Keratinocyte (primary cell): ENCODE results near the gene IL1B. TPM values are rescaled to one million over a fixed set of nuclear protein-coding genes. Genes with fewer than 3 reads are reported as not detected.

Experiments
- DNase-seq: peaks from one replicate; pipeline ENCODE4 v3.0.0-alpha.2; 2011; ENCODE audit warnings: low read depth, missing footprints, low spot score
- FAIRE-seq: peaks from 2 replicates; lab custom pipeline; 2011; peaks lifted over from hg19 to GRCh38; lab: Jason Lieb, UNC
- H2AFZ ChIP-seq: 2 replicates; pipeline ENCODE4 v1.6.0; 2012; ENCODE audit warnings: low read length, control low read depth, inconsistent platforms; ENCODE audit not compliant: control insufficient read depth
- H3K27ac ChIP-seq: 2 replicates; pipeline ENCODE4 v1.5.1; 2011; ENCODE audit warnings: low read length; ENCODE audit not compliant: control insufficient read depth, insufficient read depth
- H3K27me3 ChIP-seq: 3 replicates; pipeline ENCODE4 v1.6.0; 2011; ENCODE audit warnings: low read length; ENCODE audit not compliant: control insufficient read depth, insufficient read depth; ENCODE audit errors: extremely low read depth
- H3K36me3 ChIP-seq, 2 experiments: 2 replicates in 1 of 2; 3 replicates in 1 of 2; pipeline ENCODE4 v1.5.1; 2011; ENCODE audit warnings: low read length in 2 of 2, mild to moderate bottlenecking in 1 of 2; ENCODE audit not compliant: control insufficient read depth in 2 of 2, insufficient read depth in 2 of 2; ENCODE audit errors: extremely low read depth in 1 of 2
- H3K4me1 ChIP-seq: 3 replicates; pipeline ENCODE4 v1.5.1; 2011; ENCODE audit warnings: low read length; ENCODE audit not compliant: control insufficient read depth, insufficient read depth; ENCODE audit errors: extremely low read depth
- H3K4me2 ChIP-seq: 3 replicates; pipeline ENCODE4 v1.6.0; 2011; ENCODE audit warnings: low read depth, low read length; ENCODE audit not compliant: control insufficient read depth, insufficient read depth; ENCODE audit errors: extremely low read depth
- H3K4me3 ChIP-seq, 3 experiments: fragments of 200-600 bp in 1 of 3; sonication (generic) in 1 of 3; 2 replicates in 2 of 3; 3 replicates in 1 of 3; pipeline ENCODE4 v1.5.1; 2011 to 2016; ENCODE audit warnings: low read length in 3 of 3, mild to moderate bottlenecking in 3 of 3, control low read depth in 2 of 3, inconsistent platforms in 1 of 3, low read depth in 1 of 3, mixed read lengths in 1 of 3, mixed run types in 1 of 3, moderate library complexity in 1 of 3; ENCODE audit not compliant: control insufficient read depth in 2 of 3, insufficient read depth in 2 of 3; ENCODE audit errors: extremely low read depth in 1 of 3
- H3K79me2 ChIP-seq: 2 replicates; pipeline ENCODE4 v1.6.0; 2012; ENCODE audit warnings: low read length; ENCODE audit not compliant: control insufficient read depth, insufficient read depth
- H3K9ac ChIP-seq: 3 replicates; pipeline ENCODE4 v1.6.0; 2011; ENCODE audit warnings: low read length; ENCODE audit not compliant: control insufficient read depth, insufficient read depth; ENCODE audit errors: extremely low read depth
- H3K9me1 ChIP-seq: 3 replicates; pipeline ENCODE4 v1.6.0; 2011; ENCODE audit warnings: low read length; ENCODE audit not compliant: control insufficient read depth, insufficient read depth; ENCODE audit errors: extremely low read depth
- H3K9me3 ChIP-seq: 2 replicates; pipeline ENCODE4 v1.5.1; 2012; ENCODE audit warnings: low read depth, low read length; ENCODE audit not compliant: control insufficient read depth
- H4K20me1 ChIP-seq: 3 replicates; pipeline ENCODE4 v1.6.0; 2011; ENCODE audit warnings: low read length; ENCODE audit not compliant: control insufficient read depth, insufficient read depth; ENCODE audit errors: extremely low read depth
- EZH2 ChIP-seq: IDR thresholded peaks from one replicate; pipeline ENCODE4 v1.6.1; 2012; ENCODE audit warnings: inconsistent platforms, mild to moderate bottlenecking, low read length, moderate library complexity
- dilution Hi-C: fragments of 300-500 bp; cut with MboI; formaldehyde crosslinking; loops from one replicate; pipeline ENCODE4 v1.7.0; 2020; ENCODE audit warnings: low sequenced_read_pairs; ENCODE audit not compliant: extremely low pct_ligation_motif_present
- polyA plus RNA-seq, 5 experiments: library from polyadenylated mRNA; depleted of rRNA in 3 of 5; stranded (reverse) in 3 of 5; stranded (forward) in 1 of 5; unstranded in 1 of 5; fragments of >200 nt; gene quantifications; 1 replicate in 1 of 5; 2 replicates in 3 of 5; 3 replicates in 1 of 5; pipeline versions ENCODE4 v1.2.1 to v1.2.3, GENCODE V29; 2011 to 2012; ENCODE audit warnings: missing spikeins in 2 of 5, low read depth in 1 of 5, low replicate concordance in 1 of 5
- TF ChIP-seq, protein P1 (sequence below), 3 experiments: IDR thresholded peaks in 1 of 3; conservative IDR thresholded peaks in 1 of 3; optimal IDR thresholded peaks in 1 of 3; 2 replicates in 2 of 3; 3 replicates in 1 of 3; pipeline versions ENCODE3 to v1.5.1; 2011; ENCODE audit warnings: low read length in 3 of 3, mild to moderate bottlenecking in 3 of 3, moderate library complexity in 2 of 3, control low read depth in 1 of 3, inconsistent platforms in 1 of 3; ENCODE audit not compliant: insufficient read depth in 2 of 3; ENCODE audit errors: extremely low read depth in 1 of 3

The IL1B gene
- polyA plus RNA-seq, 1 donor (not counting 4 experiments of a cell fraction or from before 2014, with no cell fraction given), result 232 TPM

DNA sequence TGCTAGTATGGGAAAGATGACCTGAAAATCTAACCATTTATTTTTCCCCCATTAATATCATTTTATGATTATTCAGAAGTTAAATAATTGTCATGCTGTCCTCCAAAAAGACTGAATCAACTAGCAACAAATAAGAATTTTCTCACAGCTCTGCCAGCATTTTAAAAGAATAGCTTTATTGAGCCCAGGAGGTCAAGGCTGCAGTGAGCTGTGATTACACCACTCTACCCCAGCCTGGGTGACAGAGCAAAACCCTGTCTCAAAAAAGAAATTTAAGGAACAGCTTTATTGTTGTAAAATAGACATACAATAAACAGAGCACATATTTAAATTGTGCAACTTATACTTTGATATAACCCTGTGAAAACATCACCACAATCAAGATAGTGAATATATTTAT is 27.5 kb downstream of the IL1B start:
- H3K27me3 ChIP-seq, result no peaks in the 10 kb centered on the region
- H3K4me2 ChIP-seq, result no peak overlapping the region
- H3K9me1 ChIP-seq, result no peaks in the 10 kb centered on the region
- H4K20me1 ChIP-seq, result no peaks in the 10 kb centered on the region
- no peaks in the 10 kb centered on the region for H3K9me3 ChIP-seq
- TF ChIP-seq, protein P1, sequence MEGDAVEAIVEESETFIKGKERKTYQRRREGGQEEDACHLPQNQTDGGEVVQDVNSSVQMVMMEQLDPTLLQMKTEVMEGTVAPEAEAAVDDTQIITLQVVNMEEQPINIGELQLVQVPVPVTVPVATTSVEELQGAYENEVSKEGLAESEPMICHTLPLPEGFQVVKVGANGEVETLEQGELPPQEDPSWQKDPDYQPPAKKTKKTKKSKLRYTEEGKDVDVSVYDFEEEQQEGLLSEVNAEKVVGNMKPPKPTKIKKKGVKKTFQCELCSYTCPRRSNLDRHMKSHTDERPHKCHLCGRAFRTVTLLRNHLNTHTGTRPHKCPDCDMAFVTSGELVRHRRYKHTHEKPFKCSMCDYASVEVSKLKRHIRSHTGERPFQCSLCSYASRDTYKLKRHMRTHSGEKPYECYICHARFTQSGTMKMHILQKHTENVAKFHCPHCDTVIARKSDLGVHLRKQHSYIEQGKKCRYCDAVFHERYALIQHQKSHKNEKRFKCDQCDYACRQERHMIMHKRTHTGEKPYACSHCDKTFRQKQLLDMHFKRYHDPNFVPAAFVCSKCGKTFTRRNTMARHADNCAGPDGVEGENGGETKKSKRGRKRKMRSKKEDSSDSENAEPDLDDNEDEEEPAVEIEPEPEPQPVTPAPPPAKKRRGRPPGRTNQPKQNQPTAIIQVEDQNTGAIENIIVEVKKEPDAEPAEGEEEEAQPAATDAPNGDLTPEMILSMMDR (optimal IDR thresholded peaks at IDR 0.05 in 1 of 3, IDR thresholded peaks at IDR 0.05 in 1 of 3, conservative IDR thresholded peaks at IDR 0.05 in 1 of 3; ENCODE audit: extremely low read depth in 1 of 3, insufficient read depth in 2 of 3, low read length in 3 of 3), result no peak
- TF ChIP-seq EZH2, result no peak
- H3K79me2 ChIP-seq, result no peaks in the 10 kb centered on the region
- no peak for FAIRE-seq
- no peak overlapping the region for H3K27ac ChIP-seq
- H2AFZ ChIP-seq, result no peak overlapping the region
- no peak overlapping the region for H3K9ac ChIP-seq
- peaks cover 50% of the 10 kb centered on the region for H3K4me1 ChIP-seq
- DNase-seq, result no peak
- no peaks in the 10 kb centered on the region for H3K36me3 ChIP-seq
- H3K4me3 ChIP-seq, result no peak overlapping the region
- dilution Hi-C loops, result no loop called here

DNA sequence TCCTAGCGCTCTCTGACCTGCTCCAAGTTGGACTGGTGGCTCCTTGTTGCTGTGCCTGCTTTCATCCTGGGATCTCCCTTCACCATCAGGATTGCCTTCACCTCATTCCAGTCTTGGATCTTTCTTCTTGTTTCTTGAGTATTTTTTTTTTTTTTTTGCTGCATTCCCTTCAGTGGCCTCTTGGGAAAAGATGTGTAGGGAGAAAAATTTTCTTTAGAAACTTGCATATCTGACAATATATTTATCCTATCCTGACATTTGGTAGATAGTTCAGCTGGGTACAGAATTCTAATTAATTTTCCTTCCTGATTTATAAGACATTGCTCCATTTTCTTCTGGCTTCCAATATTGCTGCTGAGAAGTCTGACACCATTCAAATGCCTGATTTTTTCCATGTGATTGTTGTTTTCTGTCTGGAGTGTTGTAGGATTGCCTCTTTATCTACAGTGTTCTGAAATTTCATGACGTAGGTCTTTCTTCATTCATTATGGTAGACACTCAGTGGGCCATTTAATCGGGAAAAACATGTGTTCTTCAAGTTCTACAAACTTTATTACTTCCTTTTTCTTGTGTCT is 29.3 kb downstream of the IL1B start:
- no peak overlapping the region for H2AFZ ChIP-seq
- no peaks in the 10 kb centered on the region for H4K20me1 ChIP-seq
- H3K79me2 ChIP-seq, result no peaks in the 10 kb centered on the region
- peaks cover 45% of the 10 kb centered on the region for H3K4me1 ChIP-seq
- FAIRE-seq (no peak), DNase-seq (no peak)
- H3K9ac ChIP-seq, result no peak overlapping the region
- H3K4me2 ChIP-seq, result no peak overlapping the region
- dilution Hi-C loops, result no loop called here
- H3K27ac ChIP-seq, result no peak overlapping the region
- no peak overlapping the region for H3K4me3 ChIP-seq
- TF ChIP-seq, protein P1 (optimal IDR thresholded peaks at IDR 0.05 in 1 of 3, IDR thresholded peaks at IDR 0.05 in 1 of 3, conservative IDR thresholded peaks at IDR 0.05 in 1 of 3; ENCODE audit: extremely low read depth in 1 of 3, insufficient read depth in 2 of 3, low read length in 3 of 3), result peak in 1 of 3 experiments; percentile 15
- no peak for TF ChIP-seq EZH2
- H3K27me3 ChIP-seq, result no peaks in the 10 kb centered on the region
- H3K9me3 ChIP-seq, result no peaks in the 10 kb centered on the region
- H3K36me3 ChIP-seq, result no peaks in the 10 kb centered on the region
- no peaks in the 10 kb centered on the region for H3K9me1 ChIP-seq
